Endothelial cell of umbilical vein (primary cell): ENCODE data around the gene LRRC72. TPM values are rescaled to one million over a fixed set of nuclear protein-coding genes. Genes with fewer than 3 reads are reported as not detected.

Experiments
- BruUV-seq: library from RNA; stranded (reverse); fragments of 400-500 nt; replicated peaks from 2 replicates; lab custom pipeline; 2021; lab: Mats Ljungman, UMichigan
- CTCF ChIA-PET: fragments of 300-600, 350-600 bp; sonication (Branson Sonifier 250); formaldehyde crosslinking; loops from one replicate; lab custom pipeline; 2021; ENCODE audit warnings: antibody characterized with exemption, inconsistent platforms; lab: Charles Lee
- POLR2A ChIA-PET: fragments of 300-600, 350-600 bp; sonication (Branson Sonifier 250); formaldehyde crosslinking; loops from one replicate; lab custom pipeline; 2021; ENCODE audit warnings: antibody characterized with exemption, inconsistent platforms; lab: Charles Lee
- DNase-seq: peaks from one replicate; pipeline ENCODE4 v3.0.0-alpha.2; 2011; ENCODE audit warnings: low read depth, low spot score
- FAIRE-seq: peaks from 2 replicates; lab custom pipeline; 2011; peaks lifted over from hg19 to GRCh38; lab: Jason Lieb, UNC
- H2AFZ ChIP-seq: 2 replicates; pipeline ENCODE4 v1.6.0; 2012; ENCODE audit warnings: low read depth, low read length, control low read depth, inconsistent platforms
- H3K27ac ChIP-seq: 2 replicates; pipeline ENCODE4 v1.5.1; 2011; ENCODE audit warnings: low read depth, mild to moderate bottlenecking, control low read depth, low read length, moderate library complexity; ENCODE audit not compliant: insufficient read depth
- H3K27me3 ChIP-seq, 2 experiments: 2 replicates each; pipeline versions ENCODE4 v1.6.0 to v1.6.1; 2011; ENCODE audit warnings: low read length in 2 of 2, mixed read lengths in 1 of 2; ENCODE audit not compliant: control insufficient read depth in 2 of 2, insufficient read depth in 2 of 2
- H3K36me3 ChIP-seq, 2 experiments: 2 replicates in 1 of 2; 3 replicates in 1 of 2; pipeline ENCODE4 v1.5.1; 2011; ENCODE audit warnings: low read length in 2 of 2, mild to moderate bottlenecking in 1 of 2, moderate library complexity in 1 of 2; ENCODE audit not compliant: control insufficient read depth in 2 of 2, insufficient read depth in 2 of 2; ENCODE audit errors: extremely low read depth in 1 of 2
- H3K4me1 ChIP-seq: 3 replicates; pipeline ENCODE4 v1.5.1; 2011; ENCODE audit warnings: mild to moderate bottlenecking, low read length; ENCODE audit not compliant: control insufficient read depth, insufficient read depth; ENCODE audit errors: extremely low read depth
- H3K4me2 ChIP-seq: 2 replicates; pipeline ENCODE4 v1.6.1; 2011; ENCODE audit warnings: low read length, control low read depth, mixed read lengths; ENCODE audit not compliant: insufficient read depth
- H3K4me3 ChIP-seq, 3 experiments: fragments of 200-600 bp in 1 of 3; sonication (generic), shearing (Covaris generic) in 1 of 3; replicated peaks in 1 of 3; 2 replicates each; pipeline ENCODE4 v1.5.1; 2011 to 2016; ENCODE audit warnings: control low read depth in 3 of 3, low read length in 3 of 3, mild to moderate bottlenecking in 2 of 3, inconsistent platforms in 1 of 3, low read depth in 1 of 3, moderate library complexity in 1 of 3; ENCODE audit not compliant: insufficient read depth in 1 of 3
- H3K79me2 ChIP-seq: 2 replicates; pipeline ENCODE4 v1.6.0; 2012; ENCODE audit warnings: low read length, inconsistent platforms; ENCODE audit not compliant: control insufficient read depth, insufficient read depth
- H3K9ac ChIP-seq: replicated peaks from 2 replicates; pipeline ENCODE3; 2011; ENCODE audit warnings: low read length, control low read depth; ENCODE audit not compliant: insufficient read depth; ENCODE audit errors: extremely low read depth
- H3K9me1 ChIP-seq: replicated peaks from 3 replicates; pipeline ENCODE4 v1.6.0; 2011; ENCODE audit warnings: mild to moderate bottlenecking, low read length; ENCODE audit not compliant: control insufficient read depth, insufficient read depth; ENCODE audit errors: extremely low read depth
- H3K9me3 ChIP-seq: replicated peaks from 2 replicates; pipeline ENCODE4 v1.5.1; 2012; ENCODE audit warnings: low read length, inconsistent platforms; ENCODE audit not compliant: control insufficient read depth, insufficient read depth
- H4K20me1 ChIP-seq: replicated peaks from 2 replicates; pipeline ENCODE3; 2011; ENCODE audit warnings: mild to moderate bottlenecking, low read length; ENCODE audit not compliant: control insufficient read depth, insufficient read depth; ENCODE audit errors: extremely low read depth
- CTCF ChIP-seq, 2 donors: IDR thresholded peaks; 1 replicate in 1 of 2; 2 replicates in 1 of 2; pipeline ENCODE4 v1.5.1; 2011; ENCODE audit warnings: low read length in 2 of 2, mild to moderate bottlenecking in 2 of 2, moderate library complexity in 2 of 2, control low read depth in 1 of 2, inconsistent platforms in 1 of 2, low read depth in 1 of 2; ENCODE audit not compliant: insufficient read depth in 1 of 2; ENCODE audit errors: extremely low read depth in 1 of 2
- EZH2 ChIP-seq: IDR thresholded peaks from 2 replicates; pipeline ENCODE4 v1.6.1; 2012; ENCODE audit warnings: borderline replicate concordance, low read depth, mild to moderate bottlenecking, moderate library complexity, low read length, inconsistent platforms; ENCODE audit not compliant: severe bottlenecking
- FOS ChIP-seq: IDR thresholded peaks from 2 replicates; pipeline ENCODE4 v1.6.1; 2011; ENCODE audit warnings: mild to moderate bottlenecking, low read length, moderate library complexity, borderline replicate concordance; ENCODE audit not compliant: insufficient read depth
- GATA2 ChIP-seq: IDR thresholded peaks from 2 replicates; pipeline ENCODE4 v1.7.0; 2011; ENCODE audit warnings: low read depth, mild to moderate bottlenecking, moderate library complexity, mixed read lengths, low read length; ENCODE audit not compliant: insufficient read length, insufficient read depth
- JUN ChIP-seq: IDR thresholded peaks from 2 replicates; pipeline ENCODE4 v1.6.1; 2011; ENCODE audit warnings: borderline replicate concordance, low read depth; ENCODE audit not compliant: insufficient read length, insufficient read depth
- MYC ChIP-seq: IDR thresholded peaks from one replicate; pipeline ENCODE4 v1.6.1; 2011; ENCODE audit warnings: mild to moderate bottlenecking, low read depth, low read length
- POLR2A ChIP-seq: IDR thresholded peaks from 2 replicates; pipeline ENCODE4 v1.6.1; 2012; ENCODE audit warnings: low read depth, mild to moderate bottlenecking, control low read depth, low read length
- POLR2AphosphoS5 ChIP-seq: IDR thresholded peaks from 2 replicates; pipeline ENCODE4 v1.6.1; 2012; ENCODE audit warnings: low read depth, mild to moderate bottlenecking, control low read depth, low read length, moderate library complexity; ENCODE audit not compliant: insufficient read depth
- dilution Hi-C: fragments of 300-500 bp; cut with MboI; formaldehyde crosslinking; loops from one replicate; pipeline ENCODE4 v1.15.0; 2019; ENCODE audit warnings: low sequenced_read_pairs; ENCODE audit not compliant: extremely low pct_ligation_motif_present
- intact Hi-C: fragments of 100-400 bp; cut with micrococcal nuclease; formaldehyde crosslinking; loops from one replicate; pipeline ENCODE4 v1.10.0; 2022
- polyA plus RNA-seq, 4 experiments: library from polyadenylated mRNA; depleted of rRNA in 3 of 4; stranded (reverse) in 3 of 4; unstranded in 1 of 4; fragments of >200 nt; gene quantifications; 2 replicates each; pipeline versions ENCODE4 v1.2.1 to v1.2.3, GENCODE V29; 2011 to 2012; ENCODE audit warnings: missing spikeins in 1 of 4
- total RNA-seq: library from RNA; stranded (reverse); gene quantifications from 2 replicates; pipeline ENCODE4 v1.2.3, GENCODE V29; 2021
- TF ChIP-seq, protein P1 (sequence below): IDR thresholded peaks from 2 replicates; pipeline ENCODE4 v1.6.1; 2011; ENCODE audit not compliant: insufficient read depth, insufficient read length

LRRC72 gene
- total and polyA plus RNA-seq, 2 donors (not counting 3 experiments of a cell fraction or from before 2014, with no cell fraction given), result not detected

- POLR2A ChIA-PET, result no interaction called here
Observed at GRCh38 chr7:16491148-16491547, 35.5 kb upstream of the LRRC72 start.

More at GRCh38 chr7:16491148-16491547, 35.5 kb upstream of the LRRC72 start:
- no peaks in the 10 kb centered on the region for H3K79me2 ChIP-seq
- no peaks in the 10 kb centered on the region for H3K27me3 ChIP-seq
- no peak overlapping the region for H3K9ac ChIP-seq
- DNase-seq (no peak), FAIRE-seq (no peak)
- no peak overlapping the region for H2AFZ ChIP-seq
- no peaks in the 10 kb centered on the region for H3K9me1 ChIP-seq
- dilution Hi-C loops (no loop called here), intact Hi-C loops (no loop called here)
- BruUV-seq, result no TSS peak
- CTCF ChIA-PET, result no interaction called here
- H3K36me3 ChIP-seq, result no peaks in the 10 kb centered on the region
- TF ChIP-seq JUN (no peak), CTCF (IDR thresholded peaks at IDR 0.05; ENCODE audit: extremely low read depth in 1 of 2, insufficient read depth in 1 of 2, low read depth in 1 of 2, low read length in 2 of 2) (no peak), POLR2AphosphoS5 (no peak), GATA2 (no peak), FOS (no peak), EZH2 (no peak), MYC (no peak), POLR2A (no peak)
- TF ChIP-seq, protein P1, sequence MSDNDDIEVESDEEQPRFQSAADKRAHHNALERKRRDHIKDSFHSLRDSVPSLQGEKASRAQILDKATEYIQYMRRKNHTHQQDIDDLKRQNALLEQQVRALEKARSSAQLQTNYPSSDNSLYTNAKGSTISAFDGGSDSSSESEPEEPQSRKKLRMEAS, result no peak
- H3K9me3 ChIP-seq, result no peaks in the 10 kb centered on the region
- no peak overlapping the region for H3K4me2 ChIP-seq
- no peaks in the 10 kb centered on the region for H3K4me1 ChIP-seq
- H4K20me1 ChIP-seq, result no peaks in the 10 kb centered on the region
- no peak overlapping the region for H3K4me3 ChIP-seq
- H3K27ac ChIP-seq, result no peak overlapping the region
